ENCODE data around the gene HOXB3. TPM values are rescaled to one million over a fixed set of nuclear protein-coding genes. Genes with fewer than 3 reads are reported as not detected.

The HOXB3 gene
- total RNA-seq, 4 donors from 2014 or later, result 11.4 to 48.7 (median 24.2) TPM

- Histone ChIP-seq H3K4me3 (peak overlapping the region in 1 of 2 donors; percentile 41), H3K9me3 (no peaks in the 10 kb centered on the region), H3K36me3 (no peaks in the 10 kb centered on the region), H3K27me3 (peaks cover 100% of the 10 kb centered on the region), H3K4me1 (peaks cover 0 to 26% (median 23%) of the 10 kb centered on the region in 3 donors), H3K27ac (no peak overlapping the region)
- WGBS, 2 donors (ENCODE audit: low coverage in 1 of 2), result 1 to 4% methylated on average over 8 to 29 of the region's 66 CpGs
- TF ChIP-seq, protein P1, sequence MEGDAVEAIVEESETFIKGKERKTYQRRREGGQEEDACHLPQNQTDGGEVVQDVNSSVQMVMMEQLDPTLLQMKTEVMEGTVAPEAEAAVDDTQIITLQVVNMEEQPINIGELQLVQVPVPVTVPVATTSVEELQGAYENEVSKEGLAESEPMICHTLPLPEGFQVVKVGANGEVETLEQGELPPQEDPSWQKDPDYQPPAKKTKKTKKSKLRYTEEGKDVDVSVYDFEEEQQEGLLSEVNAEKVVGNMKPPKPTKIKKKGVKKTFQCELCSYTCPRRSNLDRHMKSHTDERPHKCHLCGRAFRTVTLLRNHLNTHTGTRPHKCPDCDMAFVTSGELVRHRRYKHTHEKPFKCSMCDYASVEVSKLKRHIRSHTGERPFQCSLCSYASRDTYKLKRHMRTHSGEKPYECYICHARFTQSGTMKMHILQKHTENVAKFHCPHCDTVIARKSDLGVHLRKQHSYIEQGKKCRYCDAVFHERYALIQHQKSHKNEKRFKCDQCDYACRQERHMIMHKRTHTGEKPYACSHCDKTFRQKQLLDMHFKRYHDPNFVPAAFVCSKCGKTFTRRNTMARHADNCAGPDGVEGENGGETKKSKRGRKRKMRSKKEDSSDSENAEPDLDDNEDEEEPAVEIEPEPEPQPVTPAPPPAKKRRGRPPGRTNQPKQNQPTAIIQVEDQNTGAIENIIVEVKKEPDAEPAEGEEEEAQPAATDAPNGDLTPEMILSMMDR (IDR thresholded peaks at IDR 0.05), result no peak
- peak; percentile 20 for ATAC-seq
Measured at GRCh38 chr17:48624544-48625494, 34.8 kb upstream of the HOXB3 start.

DNA sequence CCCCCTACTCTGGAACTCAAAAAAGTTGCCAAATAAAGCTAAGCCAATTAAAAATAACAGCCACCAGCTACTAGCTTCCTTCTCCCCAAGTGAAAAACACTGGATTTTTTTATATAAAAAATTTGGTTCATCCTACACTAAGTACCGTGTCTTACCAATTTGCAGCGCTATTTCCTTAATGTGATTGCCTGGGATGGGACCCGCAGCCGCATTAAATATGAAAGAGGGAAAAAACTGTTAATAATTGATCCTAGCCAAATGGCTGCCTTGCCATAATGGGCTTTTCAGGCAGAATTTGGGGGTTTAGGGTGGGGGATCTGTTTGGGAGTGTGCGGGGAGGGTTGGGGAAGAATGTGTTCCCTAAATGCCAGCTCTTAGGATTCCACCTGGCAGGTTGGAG is 34.1 kb upstream of the HOXB3 start:
- H3K9me3 ChIP-seq, result no peaks in the 10 kb centered on the region
- no peak for ATAC-seq
- no peak overlapping the region for H3K4me3 ChIP-seq
- H3K36me3 ChIP-seq, result no peaks in the 10 kb centered on the region
- peaks cover 100% of the 10 kb centered on the region for H3K27me3 ChIP-seq
- H3K4me1 ChIP-seq, result peaks cover 0 to 26% (median 23%) of the 10 kb centered on the region in 3 donors
- 13 to 16% methylated on average over 4 of the region's 5 CpGs for WGBS, 2 donors (ENCODE audit: low coverage in 1 of 2)
- H3K27ac ChIP-seq, result no peak overlapping the region
- TF ChIP-seq POLR2AphosphoS5 (IDR thresholded peaks at IDR 0.05) (no peak), POLR2A (IDR thresholded peaks at IDR 0.05) (no peak), EP300 (IDR thresholded peaks at IDR 0.05) (no peak)
- TF ChIP-seq, protein P1 (IDR thresholded peaks at IDR 0.05), result no peak

GRCh38 chr17:48623583-48623982 is 33.5 kb upstream of the HOXB3 start:
- peaks cover 100% of the 10 kb centered on the region for H3K27me3 ChIP-seq
- H3K4me3 ChIP-seq, result no peak overlapping the region
- no peak for TF ChIP-seq POLR2AphosphoS5 (IDR thresholded peaks at IDR 0.05)
- TF ChIP-seq, protein P1 (IDR thresholded peaks at IDR 0.05), result no peak
- TF ChIP-seq POLR2A (IDR thresholded peaks at IDR 0.05), result no peak
- no peak for TF ChIP-seq EP300 (IDR thresholded peaks at IDR 0.05)
- H3K9me3 ChIP-seq, result no peaks in the 10 kb centered on the region
- H3K4me1 ChIP-seq, result peaks cover 0 to 30% (median 23%) of the 10 kb centered on the region in 3 donors
- no peaks in the 10 kb centered on the region for H3K36me3 ChIP-seq
- ATAC-seq, result no peak
- 7 to 50% methylated on average over 1 to 2 of the region's 4 CpGs for WGBS, 2 donors (ENCODE audit: low coverage in 1 of 2)
- H3K27ac ChIP-seq, result no peak overlapping the region

DNA sequence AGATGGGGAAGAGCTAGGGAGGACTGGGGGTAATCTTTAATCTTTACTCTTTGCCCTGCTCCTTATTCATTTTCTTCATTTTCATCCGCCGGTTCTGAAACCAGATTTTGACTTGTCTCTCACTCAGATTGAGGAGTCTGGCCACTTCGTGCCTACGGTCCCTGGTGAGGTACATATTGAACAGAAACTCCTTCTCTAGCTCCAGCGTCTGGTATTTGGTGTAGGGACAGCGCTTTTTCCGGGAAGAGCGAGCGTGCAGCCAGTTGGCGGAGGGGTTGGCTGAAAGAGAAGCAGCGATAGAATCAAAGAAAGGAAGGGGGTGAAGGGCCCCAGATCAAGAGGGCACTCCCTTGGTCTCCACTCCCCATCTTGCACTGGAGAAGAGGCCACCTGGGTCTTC is 32.8 kb upstream of the HOXB3 start:
- Histone ChIP-seq H3K4me3 (no peak overlapping the region), H3K4me1 (peaks cover 0 to 37% (median 23%) of the 10 kb centered on the region in 3 donors), H3K27ac (no peak overlapping the region), H3K9me3 (no peaks in the 10 kb centered on the region), H3K27me3 (peaks cover 99% of the 10 kb centered on the region), H3K36me3 (no peaks in the 10 kb centered on the region)
- TF ChIP-seq POLR2AphosphoS5 (IDR thresholded peaks at IDR 0.05) (no peak), EP300 (IDR thresholded peaks at IDR 0.05) (no peak)
- TF ChIP-seq, protein P1 (IDR thresholded peaks at IDR 0.05), result no peak
- WGBS, 2 donors (ENCODE audit: low coverage in 1 of 2), result 14 to 18% methylated on average over 3 to 7 of the region's 11 CpGs
- no peak for ATAC-seq
